Naive thymus-derived CD4-positive, alpha-beta T cell (primary cell): ENCODE results near the gene CACNA1S. TPM values are rescaled to one million over a fixed set of nuclear protein-coding genes. Genes with fewer than 3 reads are reported as not detected.

ENCODE experiments used
- ATAC-seq: fragments of 150-1000 bp; cut with Tn5 transposase; 2 replicates; pipeline ENCODE4 v1.10.0; 2021; ENCODE audit warnings: mild to moderate bottlenecking, moderate library complexity
- CTCF ChIA-PET: fragments of 350-600 bp; sonication (Branson Sonifier 250); formaldehyde crosslinking; loops from one replicate; lab custom pipeline; 2021; ENCODE audit warnings: antibody characterized with exemption; lab: Charles Lee
- POLR2A ChIA-PET: fragments of 350-600 bp; sonication (Branson Sonifier 250); formaldehyde crosslinking; loops from one replicate; lab custom pipeline; 2021; ENCODE audit warnings: antibody characterized with exemption, inconsistent platforms; lab: Charles Lee
- DNase-seq, 9 donors: peaks; one replicate each; pipeline versions ENCODE4 v3.0.0 to v3.0.0-alpha.2; 2020 to 2022; ENCODE audit warnings: mixed read lengths in 1 of 9
- H3K27ac ChIP-seq: one replicate; pipeline ENCODE4 v1.7.0; 2013; ENCODE audit warnings: mild to moderate bottlenecking, low read depth, low read length, moderate library complexity
- H3K27me3 ChIP-seq, 2 donors: one replicate each; pipeline ENCODE4 v1.7.0; 2013; ENCODE audit warnings: low read length in 2 of 2, mild to moderate bottlenecking in 2 of 2, moderate library complexity in 2 of 2; ENCODE audit not compliant: control insufficient read depth in 2 of 2, insufficient read depth in 2 of 2
- H3K36me3 ChIP-seq, 3 experiments: 1 replicate in 2 of 3; 2 replicates in 1 of 3; pipeline ENCODE4 v1.7.0; 2013; ENCODE audit warnings: low read length in 3 of 3, mild to moderate bottlenecking in 3 of 3, moderate library complexity in 1 of 3; ENCODE audit not compliant: insufficient read depth in 3 of 3, control insufficient read depth in 2 of 3
- H3K4me1 ChIP-seq, 2 donors: one replicate each; pipeline ENCODE4 v1.7.0; 2013; ENCODE audit warnings: low read length in 2 of 2, mild to moderate bottlenecking in 2 of 2, moderate library complexity in 1 of 2; ENCODE audit not compliant: control insufficient read depth in 2 of 2, insufficient read depth in 2 of 2
- H3K4me3 ChIP-seq: 2 replicates; pipeline ENCODE4 v1.7.0; 2013; ENCODE audit warnings: mild to moderate bottlenecking, low read length
- H3K9me3 ChIP-seq, 3 experiments: 1 replicate in 2 of 3; 2 replicates in 1 of 3; pipeline ENCODE4 v1.7.0; 2013; ENCODE audit warnings: low read length in 3 of 3; ENCODE audit not compliant: control insufficient read depth in 2 of 3
- H3K27ac Mint-ChIP-seq, 9 donors: one replicate each; pipeline ENCODE4 v1.8.0; 2020 to 2022; ENCODE audit warnings: mixed read lengths in 9 of 9, mild to moderate bottlenecking in 8 of 9, moderate library complexity in 5 of 9, inconsistent platforms in 2 of 9
- H3K27me3 Mint-ChIP-seq, 5 donors: one replicate each; pipeline ENCODE4 v1.8.0; 2021 to 2022; ENCODE audit warnings: mixed read lengths in 5 of 5, mild to moderate bottlenecking in 1 of 5
- H3K36me3 Mint-ChIP-seq, 5 donors: one replicate each; pipeline ENCODE4 v1.8.0; 2020 to 2022; ENCODE audit warnings: mixed read lengths in 5 of 5, mild to moderate bottlenecking in 3 of 5, inconsistent platforms in 1 of 5
- H3K4me1 Mint-ChIP-seq, 7 donors: one replicate each; pipeline ENCODE4 v1.8.0; 2020 to 2022; ENCODE audit warnings: mixed read lengths in 7 of 7, mild to moderate bottlenecking in 3 of 7, inconsistent platforms in 1 of 7
- H3K4me3 Mint-ChIP-seq, 10 donors: one replicate each; pipeline ENCODE4 v1.8.0; 2020 to 2022; ENCODE audit warnings: mild to moderate bottlenecking in 10 of 10, mixed read lengths in 10 of 10, moderate library complexity in 6 of 10, inconsistent platforms in 2 of 10
- H3K9me3 Mint-ChIP-seq, 11 donors: one replicate each; pipeline ENCODE4 v1.8.0; 2020 to 2022; ENCODE audit warnings: mixed read lengths in 11 of 11, mild to moderate bottlenecking in 4 of 11, inconsistent platforms in 1 of 11, moderate library complexity in 1 of 11
- intact Hi-C, 2 donors: fragments of 100-400 bp; cut with micrococcal nuclease; formaldehyde crosslinking; loops; one replicate each; pipeline ENCODE4 v1.15.1; 2023
- polyA plus RNA-seq, 2 donors: library from polyadenylated mRNA; unstranded; fragments of 300-500 nt; fragmentation: Illumina TruSeq; gene quantifications; one replicate each; pipeline ENCODE4 v1.2.3, GENCODE V29; 2021
- total RNA-seq, 6 experiments: library from RNA in 5 of 6; stranded (reverse) in 5 of 6; gene quantifications; 1 replicate in 5 of 6; 2 replicates in 1 of 6; pipeline ENCODE4 v1.2.3 and lab custom pipeline; 2021 to 2026

The CACNA1S gene
- total and polyA plus RNA-seq, 7 experiments from 2014 or later, result not detected

GRCh38 chr1:201154389-201155165, 42.4 kb upstream of the CACNA1S start, which contains the start of gene TMEM9:
TMEM9 (minus strand) TSS chr1:201154474; CDS start chr1:201153923, 551 bp downstream.
- Histone ChIP-seq H3K36me3 (peaks cover 0 to 28% (median 0%) of the 10 kb centered on the region in 3 experiments), H3K4me1 (peaks cover 7 to 14% of the 10 kb centered on the region in 2 donors), H3K27ac (peak within 1 kb of the TSS; percentile 65), H3K27me3 (no peaks in the 10 kb centered on the region), H3K4me3 (peak within 1 kb of the TSS; percentile 48), H3K9me3 (no peaks in the 10 kb centered on the region)
- Mint-ChIP-seq H3K27ac (peak within 1 kb of the TSS; percentile 83 to 96 (median 91)), H3K36me3 (peaks cover 0 to 11% (median 6%) of the 10 kb centered on the region in 5 donors), H3K4me1 (peaks cover 12 to 36% (median 20%) of the 10 kb centered on the region in 7 donors), H3K9me3 (no peaks in the 10 kb centered on the region), H3K27me3 (peaks cover 6 to 25% (median 9%) of the 10 kb centered on the region in 5 donors), H3K4me3 (peak within 1 kb of the TSS; percentile 86 to 94 (median 93))
- DNase-seq (peak; percentile 94 to 99 (median 97)), ATAC-seq (peak; percentile 97)
- intact Hi-C loops, result loop anchor here (1.0 to 10.0 kb wide), 13 partner anchors 16 to 1800 kb away; partner anchors contain the start of genes ADIPOR1 (in 1 of the 2), IPO9 (in 1 of the 2), KIF21B (in 1 of the 2) and TIMM17A (in 1 of the 2)
- ChIA-PET POLR2A (interaction anchor here (1.1 to 1.9 kb wide), 7 partner anchors 12 to 175 kb away, joined by 3 to 11 read pairs (median 4); no protein-coding TSS in a partner anchor), CTCF (interaction anchor here (0.5 to 1.8 kb wide), 6 partner anchors 8 to 532 kb away, joined by 3 to 5 read pairs (median 4); no protein-coding TSS in a partner anchor)

DNA sequence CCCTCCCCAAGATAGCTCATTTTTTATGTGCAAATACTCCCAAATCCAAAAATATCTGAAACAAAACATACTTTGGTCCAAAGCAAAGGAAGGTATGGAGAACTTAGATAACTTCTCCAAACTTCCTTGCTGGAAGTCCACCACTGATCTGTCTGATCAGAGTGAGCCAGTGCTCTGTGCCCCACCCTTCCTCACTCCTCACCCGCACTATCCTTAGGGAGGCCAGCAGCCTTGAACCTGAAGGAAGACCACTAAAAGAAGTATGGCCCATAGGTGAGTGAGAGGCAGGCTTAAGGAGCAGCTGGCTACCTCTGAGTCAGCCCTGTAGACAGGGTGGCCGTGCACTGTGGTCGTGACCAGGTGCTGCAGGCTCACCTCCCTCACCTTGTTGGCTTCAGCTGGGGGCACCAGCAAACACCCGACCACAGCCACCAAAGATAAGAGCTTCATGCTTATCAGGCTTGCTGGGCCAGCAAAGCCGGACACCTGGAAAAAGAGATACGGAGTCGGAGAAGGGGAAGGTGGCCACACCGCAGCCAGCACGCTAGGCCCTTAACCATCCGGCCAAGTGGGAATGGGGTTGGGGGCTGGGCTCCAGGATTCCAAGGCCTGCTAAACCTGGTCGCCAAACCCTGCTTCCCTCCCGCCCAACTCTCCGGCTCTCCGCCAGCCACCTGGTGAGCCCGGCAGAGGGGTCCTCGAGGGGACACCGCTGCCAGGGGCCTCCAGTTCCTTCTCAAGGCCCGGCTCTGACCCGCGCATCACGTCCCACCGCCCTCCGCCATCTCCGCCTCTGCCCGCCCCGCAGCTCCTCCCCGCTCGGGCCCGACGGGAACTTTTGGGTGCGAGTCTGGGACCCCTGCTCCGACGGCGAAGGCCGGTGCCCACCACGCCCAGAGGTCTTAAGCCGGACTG, 41.5 kb upstream of the CACNA1S start:
- intact Hi-C loops, result loop anchor here (1.0 to 10.0 kb wide), 13 partner anchors 17 to 1801 kb away; partner anchors contain the start of genes ADIPOR1 (in 1 of the 2), IPO9 (in 1 of the 2), KIF21B (in 1 of the 2) and TIMM17A (in 1 of the 2)
- CTCF ChIA-PET, result interaction anchor here (0.6 to 1.8 kb wide), 5 partner anchors 9 to 182 kb away, joined by 3 to 5 read pairs (median 3); no protein-coding TSS in a partner anchor
- no peaks in the 10 kb centered on the region for H3K9me3 ChIP-seq
- peaks cover 5 to 22% (median 9%) of the 10 kb centered on the region in 5 donors for H3K27me3 Mint-ChIP-seq
- H3K36me3 ChIP-seq, result peaks cover 0 to 36% (median 0%) of the 10 kb centered on the region in 3 experiments
- peaks cover 7 to 14% of the 10 kb centered on the region in 2 donors for H3K4me1 ChIP-seq
- peaks cover 12 to 36% (median 20%) of the 10 kb centered on the region in 7 donors for H3K4me1 Mint-ChIP-seq
- no peaks in the 10 kb centered on the region for H3K27me3 ChIP-seq
- H3K27ac Mint-ChIP-seq, result peak overlapping the region; percentile 83 to 96 (median 91)
- H3K9me3 Mint-ChIP-seq, result no peaks in the 10 kb centered on the region
- DNase-seq (no peak), ATAC-seq (peak; percentile 80)
- peak overlapping the region; percentile 65 for H3K27ac ChIP-seq
- POLR2A ChIA-PET, result interaction anchor here (0.6 to 1.9 kb wide), 9 partner anchors 11 to 1871 kb away, joined by 3 to 11 read pairs (median 3); no protein-coding TSS in a partner anchor
- H3K4me3 Mint-ChIP-seq, result peak overlapping the region; percentile 86 to 94 (median 93)
- H3K4me3 ChIP-seq, result peak overlapping the region; percentile 48
- H3K36me3 Mint-ChIP-seq, result peaks cover 0 to 17% (median 7%) of the 10 kb centered on the region in 5 donors

DNA sequence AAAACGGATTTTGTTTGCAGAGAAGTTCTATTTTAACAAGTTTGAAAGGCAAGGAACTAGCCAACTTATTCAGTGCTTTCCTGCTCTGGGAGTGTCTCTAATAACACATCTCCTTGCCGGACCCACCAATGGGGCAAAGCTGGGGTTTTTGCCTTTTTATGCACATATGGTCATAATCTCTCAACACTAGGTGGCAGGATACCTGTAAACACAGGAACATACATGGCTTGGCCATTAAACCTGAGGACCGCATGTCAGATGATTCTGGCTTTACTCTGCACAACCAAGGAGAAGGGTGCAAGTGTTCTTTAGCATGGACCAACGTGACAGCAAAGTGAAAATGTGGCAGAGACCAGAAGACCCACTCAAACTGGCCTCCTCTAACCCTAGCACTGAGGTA, 37.2 kb upstream of the CACNA1S start:
- Histone ChIP-seq H3K27me3 (no peaks in the 10 kb centered on the region), H3K9me3 (no peaks in the 10 kb centered on the region), H3K36me3 (peaks cover 0 to 79% (median 9%) of the 10 kb centered on the region in 3 experiments), H3K27ac (no peak overlapping the region), H3K4me1 (peaks cover 7 to 8% of the 10 kb centered on the region in 2 donors), H3K4me3 (no peak overlapping the region)
- peaks cover 0 to 1% (median 0%) of the 10 kb centered on the region in 5 donors for H3K27me3 Mint-ChIP-seq
- ChIA-PET CTCF (no interaction called here), POLR2A (interaction anchor here (1.4 kb wide), 1 partner anchor 36 kb away, joined by 3 read pairs; no protein-coding TSS in a partner anchor)
- DNase-seq, result peak in 2 of 9 donors; percentile 5
- H3K9me3 Mint-ChIP-seq, result no peaks in the 10 kb centered on the region
- intact Hi-C loops, result loop anchor here in 1 of 2 donors (1.0 kb wide), 1 partner anchor 74 kb away; no protein-coding TSS in a partner anchor
- H3K36me3 Mint-ChIP-seq, result peaks cover 3 to 42% (median 10%) of the 10 kb centered on the region in 5 donors
- no peak for ATAC-seq
- H3K4me3 Mint-ChIP-seq, result peak overlapping the region in 1 of 10 donors; percentile 1
- no peak overlapping the region for H3K27ac Mint-ChIP-seq
- H3K4me1 Mint-ChIP-seq, result peaks cover 7 to 27% (median 16%) of the 10 kb centered on the region in 7 donors

- Mint-ChIP-seq H3K36me3 (peaks cover 3 to 59% (median 26%) of the 10 kb centered on the region in 5 donors), H3K4me3 (peak overlapping the region in 1 of 10 donors; percentile 16), H3K27ac (peak overlapping the region in 1 of 9 donors; percentile 72), H3K27me3 (no peaks in the 10 kb centered on the region), H3K4me1 (peaks cover 0 to 12% (median 6%) of the 10 kb centered on the region in 7 donors), H3K9me3 (no peaks in the 10 kb centered on the region)
- H3K4me3 ChIP-seq, result no peak overlapping the region
- no peaks in the 10 kb centered on the region for H3K4me1 ChIP-seq
- DNase-seq, result no peak
- peaks cover 0 to 93% (median 9%) of the 10 kb centered on the region in 3 experiments for H3K36me3 ChIP-seq
- ChIA-PET POLR2A (no interaction called here), CTCF (interaction anchor here (0.6 kb wide), 1 partner anchor 136 kb away, joined by 3 read pairs; no protein-coding TSS in a partner anchor)
- no peak for ATAC-seq
- H3K27me3 ChIP-seq, result no peaks in the 10 kb centered on the region
- intact Hi-C loops, result no loop called here
- H3K9me3 ChIP-seq, result no peaks in the 10 kb centered on the region
- H3K27ac ChIP-seq, result no peak overlapping the region
Observed at GRCh38 chr1:201147396-201148015, 35.3 kb upstream of the CACNA1S start.

DNA sequence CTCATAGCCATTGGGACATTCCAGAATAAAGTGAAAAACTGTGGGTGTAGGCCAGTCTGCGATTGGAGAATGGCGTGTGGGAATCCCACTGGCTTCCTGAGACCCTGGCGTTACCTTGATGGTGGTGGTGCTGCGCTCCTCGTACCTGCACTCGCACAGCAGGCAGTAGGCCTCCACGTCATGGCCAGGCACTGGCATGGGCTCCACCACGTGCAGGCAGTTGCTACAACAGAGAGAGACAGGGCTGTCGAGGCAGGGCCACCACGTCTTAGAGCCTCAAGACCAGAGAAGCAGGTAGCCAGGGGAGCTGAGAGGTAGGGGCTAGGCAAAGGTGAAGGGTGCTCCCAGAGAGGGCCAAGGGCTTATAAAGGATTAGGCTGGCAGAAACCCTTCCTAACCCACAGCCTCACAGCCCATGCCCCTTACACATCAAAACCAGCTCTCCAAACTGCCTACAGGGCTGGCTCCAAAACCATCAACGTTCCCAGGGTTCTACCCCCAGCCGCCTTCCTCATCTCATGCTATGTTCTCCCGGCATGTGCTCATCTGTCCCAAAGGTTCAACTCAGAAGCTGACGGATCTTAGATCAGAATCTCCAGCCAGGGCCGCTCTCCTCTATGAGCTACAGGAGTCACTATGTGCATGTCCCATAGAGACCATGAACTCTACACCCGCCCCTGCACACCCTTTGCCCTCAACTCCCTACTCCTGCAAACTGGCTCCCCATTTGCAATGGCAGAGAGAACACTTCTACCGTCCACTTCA, 34.6 kb upstream of the CACNA1S start:
- Mint-ChIP-seq H3K9me3 (no peaks in the 10 kb centered on the region), H3K27ac (no peak overlapping the region), H3K4me3 (no peak overlapping the region), H3K4me1 (peaks cover 0 to 7% (median 4%) of the 10 kb centered on the region in 7 donors), H3K27me3 (no peaks in the 10 kb centered on the region), H3K36me3 (peaks cover 3 to 66% (median 31%) of the 10 kb centered on the region in 5 donors)
- ChIA-PET CTCF (interaction anchor here (1.1 kb wide), 1 partner anchor 10 kb away, joined by 3 read pairs; no protein-coding TSS in a partner anchor), POLR2A (no interaction called here)
- H3K36me3 ChIP-seq, result peaks cover 0 to 97% (median 9%) of the 10 kb centered on the region in 3 experiments
- no peak for DNase-seq
- no peak overlapping the region for H3K4me3 ChIP-seq
- H3K4me1 ChIP-seq, result no peaks in the 10 kb centered on the region
- intact Hi-C loops, result no loop called here
- no peak for ATAC-seq
- H3K27me3 ChIP-seq, result no peaks in the 10 kb centered on the region
- H3K9me3 ChIP-seq, result no peaks in the 10 kb centered on the region
- H3K27ac ChIP-seq, result no peak overlapping the region
